HUDEP-2 (cell line): ENCODE measurements around the gene ZNF791.
A peak's percentile ranks its signal among the peaks of the same experiment; 100 is the strongest.
"Not testable (repeated sequence)": the region's sequence is repeated elsewhere in the genome, so short reads cannot be mapped to it uniquely, and the experiment has no call there.

Experiments
- DNase-seq, 76 experiments: peaks; one replicate each; lab custom pipeline; 2025; ENCODE audit not compliant: unreplicated experiment in 76 of 76; lab: John Stamatoyannopoulos, UW

ZNF791 gene

GRCh38 chr19:12628040-12629022 lies 17.6 kb downstream of the ZNF791 start:
- DNase-seq: no peak

GRCh38 chr19:12629215-12629614 lies 18.5 kb downstream of the ZNF791 start:
- DNase-seq: no peak

- DNase-seq: no peak
Measured at GRCh38 chr19:12636631-12637030, 25.9 kb downstream of the ZNF791 start.

- DNase-seq: no peak
Measured at GRCh38 chr19:12638611-12639182, 28.0 kb downstream of the ZNF791 start.

- DNase-seq: peak in 67 of 76 experiments; percentile 25 to 86 (median 68)
Measured at GRCh38 chr19:12639901-12640613, 29.3 kb downstream of the ZNF791 start.

GRCh38 chr19:12641456-12641855 lies 30.7 kb downstream of the ZNF791 start:
- DNase-seq: no peak

GRCh38 chr19:12642506-12642905 lies 31.8 kb downstream of the ZNF791 start:
- DNase-seq: no peak

GRCh38 chr19:12643716-12644115 lies 33.0 kb downstream of the ZNF791 start:
- DNase-seq: not testable (repeated sequence)

GRCh38 chr19:12646551-12646950 lies 35.8 kb downstream of the ZNF791 start:
- DNase-seq: no peak

GRCh38 chr19:12647047-12647446 lies 36.3 kb downstream of the ZNF791 start:
- DNase-seq: no peak

- DNase-seq: peak in 24 of 76 experiments; percentile 11 to 63 (median 22)
Measured at GRCh38 chr19:12647490-12648071, 36.9 kb downstream of the ZNF791 start.

- no peak for DNase-seq
Measured at GRCh38 chr19:12648088-12648487, 37.4 kb downstream of the ZNF791 start.

- no peak for DNase-seq
Measured at GRCh38 chr19:12649941-12650340, 39.2 kb downstream of the ZNF791 start.

GRCh38 chr19:12652219-12652618 lies 41.5 kb downstream of the ZNF791 start:
- DNase-seq: no peak

GRCh38 chr19:12655546-12655945 lies 44.8 kb downstream of the ZNF791 start:
- no peak for DNase-seq

GRCh38 chr19:12656899-12657571 lies 46.3 kb downstream of the ZNF791 start:
- peak in 5 of 76 experiments; percentile 13 to 21 (median 17) for DNase-seq

GRCh38 chr19:12657966-12658365 lies 47.2 kb downstream of the ZNF791 start:
- no peak for DNase-seq

- DNase-seq: no peak
Measured at GRCh38 chr19:12660980-12661379, 50.3 kb downstream of the ZNF791 start.

- DNase-seq: peak in 59 of 76 experiments; percentile 14 to 75 (median 40)
Measured at GRCh38 chr19:12664406-12665280, 53.9 kb downstream of the ZNF791 start.

GRCh38 chr19:12665281-12665573 lies 54.5 kb downstream of the ZNF791 start:
- no peak for DNase-seq
